GDM1 (cell line): ENCODE results near the gene TNRC6B.
"Not testable (repeated sequence)": the region's sequence is repeated elsewhere in the genome, so short reads cannot be mapped to it uniquely, and the experiment has no call there.

Experiments
- DNase-seq: peaks from one replicate; lab custom pipeline; 2025; lab: John Stamatoyannopoulos, UW

TNRC6B gene

GRCh38 chr22:40289991-40290459 lies 112.3 kb downstream of the TNRC6B start:
- no peak for DNase-seq

GRCh38 chr22:40290516-40290915 lies 112.8 kb downstream of the TNRC6B start:
- no peak for DNase-seq

- no peak for DNase-seq
These were observed 117.0 kb downstream of the TNRC6B start for GRCh38 chr22:40294696-40295095.

DNA sequence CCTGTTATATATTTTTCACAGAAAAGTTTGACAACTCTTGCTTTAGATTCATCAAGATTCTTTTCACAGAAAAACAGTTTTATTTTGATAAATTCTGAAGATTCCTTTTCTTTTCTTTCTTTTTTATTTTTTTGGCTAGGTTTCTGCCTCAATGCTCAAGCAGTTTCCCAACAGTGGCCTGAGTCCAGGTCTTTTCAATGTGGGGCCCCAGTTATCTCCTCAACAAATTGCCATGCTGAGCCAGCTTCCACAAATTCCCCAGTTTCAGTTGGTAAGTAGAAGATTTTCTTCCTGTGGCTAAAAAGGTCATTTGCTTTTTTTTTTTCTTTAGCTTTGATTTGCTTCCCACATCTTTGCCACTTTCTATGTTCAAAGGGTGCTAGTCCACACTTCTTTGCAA lies 122.6 kb downstream of the TNRC6B start:
- DNase-seq = no peak

DNA sequence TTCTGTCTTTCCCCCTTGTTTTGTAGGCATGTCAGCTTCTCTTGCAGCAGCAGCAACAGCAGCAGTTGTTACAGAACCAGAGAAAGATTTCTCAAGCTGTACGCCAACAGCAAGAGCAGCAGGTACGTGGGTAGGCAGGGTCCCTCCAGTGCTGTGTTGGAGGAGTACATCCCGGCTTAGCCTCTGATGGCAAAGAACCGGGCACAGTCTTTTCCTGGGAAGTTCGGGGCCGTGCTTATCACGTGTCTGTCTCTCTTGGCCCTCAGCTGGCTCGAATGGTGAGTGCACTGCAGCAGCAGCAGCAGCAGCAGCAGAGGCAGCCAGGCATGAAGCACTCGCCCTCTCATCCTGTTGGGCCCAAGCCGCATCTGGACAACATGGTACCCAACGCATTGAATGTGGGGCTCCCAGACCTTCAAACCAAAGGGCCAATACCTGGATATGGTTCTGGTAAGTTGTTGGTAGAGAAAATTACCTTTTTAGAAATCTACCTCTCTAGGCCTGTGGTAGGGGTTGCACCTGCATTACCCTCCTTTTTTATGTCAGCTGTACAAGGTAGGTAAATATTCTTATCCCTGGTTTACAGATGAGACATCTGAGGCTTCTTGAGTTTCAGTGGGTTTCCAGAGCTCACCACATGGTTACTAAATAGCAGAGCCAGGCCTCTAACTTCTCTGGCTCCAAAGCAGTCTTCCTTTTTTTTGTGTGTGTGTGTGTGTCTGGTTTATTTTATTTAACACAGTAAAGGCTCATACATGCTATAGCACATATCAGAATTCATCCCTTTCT lies 123.4 kb downstream of the TNRC6B start:
- DNase-seq = no peak

GRCh38 chr22:40302149-40302548 lies 124.4 kb downstream of the TNRC6B start:
- DNase-seq = no peak

DNA sequence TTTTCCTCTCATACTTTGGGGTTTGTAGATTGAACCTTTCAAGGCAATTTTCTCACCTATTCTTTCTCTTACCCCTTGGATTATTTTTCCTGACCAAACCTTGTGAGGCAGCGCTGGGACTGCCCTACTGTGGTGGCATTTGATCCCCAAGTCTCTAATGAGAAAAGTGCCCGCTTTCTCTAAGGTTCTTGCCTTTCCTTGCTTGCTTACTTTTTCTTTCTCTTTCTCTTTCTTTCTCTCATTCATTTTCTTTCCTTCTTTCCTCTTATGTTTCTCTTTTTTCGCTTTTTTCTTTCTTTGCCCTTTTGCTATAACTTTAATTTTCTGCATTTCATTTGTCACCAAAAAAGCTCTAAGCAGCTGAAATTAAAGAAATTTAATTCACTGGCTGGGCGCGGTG lies 127.9 kb downstream of the TNRC6B start:
- DNase-seq = no peak

DNA sequence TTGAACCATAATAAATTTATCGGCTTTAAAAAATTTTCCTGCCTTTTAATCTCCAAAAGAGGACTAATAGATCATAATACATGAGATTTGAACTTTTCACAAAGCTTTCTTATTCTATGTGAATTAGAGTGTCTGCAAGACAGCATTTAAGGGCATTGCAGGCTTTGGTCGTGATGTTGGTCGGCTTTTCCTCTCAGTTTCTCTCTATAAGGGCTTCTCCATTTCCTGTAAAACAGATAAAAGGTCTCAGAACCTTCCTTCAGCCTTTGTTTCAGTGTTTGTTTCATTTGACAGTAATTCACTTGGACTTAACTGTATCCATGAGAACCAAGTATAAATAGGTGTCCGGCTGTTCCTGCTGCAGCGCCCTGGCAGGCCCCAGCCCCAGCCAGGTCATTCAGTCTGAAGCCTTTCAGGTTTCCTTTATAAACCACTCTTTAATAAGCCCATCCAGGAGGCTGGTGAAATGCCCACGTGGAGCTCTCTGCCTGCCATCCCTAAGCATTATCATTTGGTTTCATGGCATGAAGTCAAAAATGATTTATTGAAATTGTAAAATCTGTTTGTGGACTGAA lies 131.4 kb downstream of the TNRC6B start:
- no peak for DNase-seq

- no peak for DNase-seq
These were observed 131.9 kb downstream of the TNRC6B start for GRCh38 chr22:40309631-40310030.

DNA sequence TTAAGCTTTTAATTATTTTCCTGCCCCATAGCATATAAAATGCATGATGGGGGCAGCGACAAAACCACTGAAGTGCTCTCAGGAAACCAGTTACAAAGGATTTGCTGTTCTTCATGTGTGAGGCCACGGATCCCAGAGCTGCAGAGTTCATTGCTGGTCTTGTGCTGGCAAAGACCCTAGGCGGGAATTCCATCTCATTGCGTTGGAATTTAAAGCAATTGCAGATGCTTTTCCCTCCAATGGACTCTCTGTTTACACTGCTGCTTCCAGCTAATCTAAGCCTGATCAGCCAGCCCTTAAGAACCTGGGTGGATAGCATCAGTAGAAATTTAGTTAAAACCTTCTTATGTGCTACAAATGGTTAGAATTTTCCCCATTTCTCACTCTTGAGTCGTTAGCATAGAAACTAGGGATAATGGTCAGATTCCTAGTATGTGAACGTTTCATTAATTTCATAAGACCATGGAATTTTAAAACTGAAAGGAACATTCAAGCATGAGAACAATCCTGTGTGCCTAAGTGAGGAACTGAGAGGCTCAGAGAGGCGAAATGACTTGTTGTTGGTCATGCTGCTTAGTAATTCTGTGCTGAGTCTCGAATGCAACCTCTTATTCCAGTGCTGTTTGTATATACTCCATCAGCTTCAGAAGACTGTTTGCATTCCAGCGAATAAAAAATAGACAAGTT lies 132.5 kb downstream of the TNRC6B start:
- DNase-seq = no peak

DNA sequence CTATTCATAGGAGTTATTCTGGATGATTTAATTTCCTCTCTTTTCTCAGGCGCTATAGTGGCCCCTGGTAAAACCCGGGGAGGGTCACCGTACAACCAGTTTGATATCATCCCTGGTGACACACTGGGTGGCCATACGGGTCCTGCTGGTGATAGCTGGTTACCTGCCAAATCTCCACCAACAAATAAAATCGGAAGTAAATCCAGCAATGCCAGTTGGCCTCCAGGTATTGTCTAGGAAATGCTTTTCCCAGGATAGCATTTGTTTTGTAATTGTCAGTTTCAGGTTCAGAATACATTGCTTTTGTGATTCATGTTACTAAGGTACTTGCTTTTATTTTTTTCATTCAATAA lies 133.0 kb downstream of the TNRC6B start:
- no peak for DNase-seq

GRCh38 chr22:40311646-40312045 lies 133.9 kb downstream of the TNRC6B start:
- DNase-seq = not testable (repeated sequence)

GRCh38 chr22:40312050-40312449 lies 134.3 kb downstream of the TNRC6B start:
- no peak for DNase-seq

DNA sequence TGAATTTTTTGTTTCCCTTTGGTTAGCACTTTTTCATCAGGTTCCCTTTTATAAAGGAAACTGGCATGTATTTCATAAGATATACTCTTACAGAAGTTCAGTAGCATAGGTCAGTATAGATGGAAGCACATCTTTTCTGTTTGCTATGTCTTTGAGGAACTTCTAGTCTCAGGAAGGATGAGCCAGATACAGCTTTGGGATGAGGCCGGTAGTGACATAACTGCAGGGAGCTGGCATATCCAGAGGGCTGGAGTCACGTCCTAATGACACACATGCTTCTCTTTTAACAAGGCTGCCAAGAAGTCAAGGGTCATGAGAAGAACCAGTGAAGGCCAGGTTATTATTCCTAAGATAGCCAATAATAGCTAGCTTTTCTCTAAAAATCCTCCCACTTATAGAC lies 135.3 kb downstream of the TNRC6B start:
- DNase-seq = no peak

DNA sequence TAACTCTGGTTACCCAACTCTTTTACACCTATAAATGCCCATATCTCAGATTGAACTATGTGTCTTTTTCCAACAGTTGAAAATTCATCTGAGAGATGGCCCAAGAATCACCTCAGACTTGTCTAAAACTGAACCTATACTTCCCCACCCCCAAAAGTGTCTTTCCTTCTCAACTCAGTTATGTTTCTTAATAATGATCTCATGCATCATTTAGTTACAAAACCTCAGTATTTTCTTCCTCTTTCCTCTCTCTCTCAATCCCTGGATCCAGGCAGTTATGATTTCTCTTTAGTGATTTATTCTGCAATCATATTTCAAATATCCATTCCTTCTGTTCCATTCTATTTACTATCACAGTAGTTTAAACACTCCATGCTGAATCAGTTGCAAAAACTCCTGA lies 136.3 kb downstream of the TNRC6B start:
- DNase-seq = no peak

DNA sequence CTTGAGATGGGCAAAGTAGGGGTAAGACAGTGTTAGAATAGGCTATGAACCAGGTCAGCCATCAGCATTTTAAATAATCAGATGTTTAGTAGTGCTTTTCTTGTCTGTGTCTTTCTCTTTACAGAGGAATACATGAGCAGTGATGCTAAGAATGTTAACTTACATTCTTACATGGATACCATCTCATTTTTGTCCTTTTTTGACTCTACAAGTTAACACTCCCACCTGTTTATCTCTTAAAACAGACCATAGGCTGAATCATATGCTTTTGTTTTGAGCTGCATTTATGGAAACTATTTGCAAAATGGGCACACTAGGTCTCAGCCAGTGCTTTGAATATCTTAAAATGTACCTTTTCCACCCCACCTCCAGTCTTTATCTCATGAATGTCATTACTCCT lies 143.0 kb downstream of the TNRC6B start:
- no peak for DNase-seq

DNA sequence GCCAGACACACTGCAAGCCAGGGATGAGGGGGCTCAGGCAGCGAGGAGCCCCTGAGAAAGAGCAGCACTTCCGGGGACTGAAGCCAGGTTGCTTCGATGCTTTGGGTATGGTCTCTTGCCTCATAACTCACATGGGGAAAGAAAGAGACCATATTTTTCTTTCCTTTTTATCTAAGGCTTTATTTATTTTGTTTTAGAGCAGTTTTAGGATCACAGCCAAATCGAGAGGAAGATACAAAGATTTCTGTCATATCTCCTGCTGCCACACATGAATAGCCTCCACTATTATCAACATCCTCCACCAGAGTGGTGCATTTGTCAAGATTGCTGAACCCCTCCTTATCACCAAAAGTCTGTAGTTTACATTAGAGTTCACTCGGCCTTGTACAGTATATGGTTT lies 144.3 kb downstream of the TNRC6B start:
- no peak for DNase-seq

- no peak for DNase-seq
These were observed 145.2 kb downstream of the TNRC6B start for GRCh38 chr22:40322818-40323447.

- no peak for DNase-seq
These were observed 146.0 kb downstream of the TNRC6B start for GRCh38 chr22:40323681-40324171.

GRCh38 chr22:40324468-40325305 lies 147.0 kb downstream of the TNRC6B start:
- DNase-seq = no peak

GRCh38 chr22:40325315-40325714 lies 147.6 kb downstream of the TNRC6B start:
- no peak for DNase-seq
